CD4-positive, alpha-beta memory T cell (primary cell): ENCODE measurements around the gene CASP1. TPM values are rescaled to one million over a fixed set of nuclear protein-coding genes. Genes with fewer than 3 reads are reported as not detected.
A peak's percentile ranks its signal among the peaks of the same experiment; 100 is the strongest.

Source experiments
- CTCF ChIA-PET: fragments of 350-600 bp; sonication (Branson Sonifier 250); formaldehyde crosslinking; loops from one replicate; lab custom pipeline; 2021; ENCODE audit warnings: inconsistent platforms; ENCODE audit not compliant: partially characterized antibody; lab: Charles Lee
- POLR2A ChIA-PET: fragments of 350-600 bp; sonication (Branson Sonifier 250); formaldehyde crosslinking; loops from one replicate; lab custom pipeline; 2021; ENCODE audit not compliant: partially characterized antibody; lab: Charles Lee
- DNase-seq, 5 donors: peaks; one replicate each; pipeline versions ENCODE4 v3.0.0 to v3.0.0-alpha.2; 2020 to 2022; ENCODE audit warnings: mixed read lengths in 1 of 5
- H3K27ac ChIP-seq: one replicate; pipeline ENCODE4 v1.7.0; 2013; ENCODE audit warnings: low read depth, low read length
- H3K27me3 ChIP-seq: 2 replicates; pipeline ENCODE4 v1.7.0; 2013; ENCODE audit warnings: mild to moderate bottlenecking, low read length, moderate library complexity; ENCODE audit not compliant: insufficient read depth
- H3K36me3 ChIP-seq: 2 replicates; pipeline ENCODE4 v1.7.0; 2013; ENCODE audit warnings: mild to moderate bottlenecking, low read length, moderate library complexity; ENCODE audit not compliant: insufficient read depth
- H3K4me1 ChIP-seq: 2 replicates; pipeline ENCODE4 v1.7.0; 2013; ENCODE audit warnings: mild to moderate bottlenecking, low read length, moderate library complexity; ENCODE audit not compliant: insufficient read depth
- H3K4me3 ChIP-seq, 2 donors: one replicate each; pipeline ENCODE4 v1.7.0; 2013; ENCODE audit warnings: low read length in 2 of 2, mild to moderate bottlenecking in 1 of 2
- H3K9me3 ChIP-seq, 2 donors: one replicate each; pipeline ENCODE4 v1.7.0; 2013; ENCODE audit warnings: low read length in 2 of 2, control low read depth in 1 of 2; ENCODE audit not compliant: control insufficient read depth in 1 of 2
- H3K27ac Mint-ChIP-seq, 7 donors: one replicate each; pipeline ENCODE4 v1.8.0; 2020 to 2021; ENCODE audit warnings: mixed read lengths in 7 of 7, mild to moderate bottlenecking in 6 of 7, inconsistent platforms in 3 of 7, moderate library complexity in 3 of 7
- H3K27me3 Mint-ChIP-seq, 2 donors: one replicate each; pipeline ENCODE4 v1.8.0; 2020 to 2021; ENCODE audit warnings: mixed read lengths in 2 of 2
- H3K36me3 Mint-ChIP-seq, 2 donors: one replicate each; pipeline ENCODE4 v1.8.0; 2020 to 2021; ENCODE audit warnings: mixed read lengths in 2 of 2, inconsistent platforms in 1 of 2, mild to moderate bottlenecking in 1 of 2
- H3K4me1 Mint-ChIP-seq, 4 donors: one replicate each; pipeline ENCODE4 v1.8.0; 2020 to 2021; ENCODE audit warnings: mixed read lengths in 4 of 4, mild to moderate bottlenecking in 1 of 4
- H3K4me3 Mint-ChIP-seq, 8 donors: one replicate each; pipeline ENCODE4 v1.8.0; 2020 to 2021; ENCODE audit warnings: mixed read lengths in 8 of 8, mild to moderate bottlenecking in 7 of 8, moderate library complexity in 6 of 8, inconsistent platforms in 3 of 8
- H3K9me3 Mint-ChIP-seq, 8 donors: one replicate each; pipeline ENCODE4 v1.8.0; 2020 to 2021; ENCODE audit warnings: mixed read lengths in 8 of 8, mild to moderate bottlenecking in 5 of 8, inconsistent platforms in 3 of 8, moderate library complexity in 1 of 8
- intact Hi-C: fragments of 100-400 bp; cut with micrococcal nuclease; formaldehyde crosslinking; loops from one replicate; pipeline ENCODE4 v1.15.1; 2023
- polyA plus RNA-seq, 2 donors: library from polyadenylated mRNA; unstranded; fragments of 300-500 nt; fragmentation: Illumina TruSeq; gene quantifications; one replicate each; pipeline ENCODE4 v1.2.3, GENCODE V29; 2021
- total RNA-seq, 2 experiments: library from RNA; stranded (reverse); gene quantifications; one replicate each; pipeline ENCODE4 v1.2.3, GENCODE V29; 2021

CASP1 gene
- total and polyA plus RNA-seq, 4 experiments from 2014 or later = 74.8 to 195 (median 111) TPM

DNA sequence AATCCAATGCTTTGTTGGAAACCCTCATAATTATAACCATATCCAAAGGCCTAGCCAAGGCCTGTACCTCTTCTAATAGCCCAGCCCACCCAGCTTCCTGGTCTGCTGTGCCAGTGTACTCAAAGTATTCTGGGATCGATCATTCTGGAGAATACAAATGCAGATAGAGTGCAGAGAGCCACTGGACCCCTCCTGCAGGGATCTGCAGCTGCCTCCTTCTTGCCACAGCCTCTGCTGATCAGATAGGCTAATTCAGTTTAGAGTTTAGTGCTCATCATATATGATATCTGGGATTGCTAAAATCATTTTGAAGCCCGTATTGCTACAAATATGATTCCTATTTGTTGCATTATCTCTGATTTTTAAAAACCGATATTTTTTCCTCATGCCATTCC lies 29.5 kb downstream of the CASP1 start:
- H3K27me3 Mint-ChIP-seq = no peaks in the 10 kb centered on the region
- Histone ChIP-seq H3K36me3 (no peaks in the 10 kb centered on the region), H3K27ac (no peak overlapping the region), H3K4me1 (no peaks in the 10 kb centered on the region), H3K27me3 (no peaks in the 10 kb centered on the region), H3K4me3 (no peak overlapping the region), H3K9me3 (no peaks in the 10 kb centered on the region)
- H3K9me3 Mint-ChIP-seq = no peaks in the 10 kb centered on the region
- intact Hi-C loops = no loop called here
- ChIA-PET POLR2A (no interaction called here), CTCF (no interaction called here)
- DNase-seq = no peak
- peaks cover 4 to 7% (median 6%) of the 10 kb centered on the region in 4 donors for H3K4me1 Mint-ChIP-seq
- no peaks in the 10 kb centered on the region for H3K36me3 Mint-ChIP-seq
- H3K27ac Mint-ChIP-seq = peak overlapping the region in 1 of 7 donors; percentile 32
- H3K4me3 Mint-ChIP-seq = no peak overlapping the region

DNA sequence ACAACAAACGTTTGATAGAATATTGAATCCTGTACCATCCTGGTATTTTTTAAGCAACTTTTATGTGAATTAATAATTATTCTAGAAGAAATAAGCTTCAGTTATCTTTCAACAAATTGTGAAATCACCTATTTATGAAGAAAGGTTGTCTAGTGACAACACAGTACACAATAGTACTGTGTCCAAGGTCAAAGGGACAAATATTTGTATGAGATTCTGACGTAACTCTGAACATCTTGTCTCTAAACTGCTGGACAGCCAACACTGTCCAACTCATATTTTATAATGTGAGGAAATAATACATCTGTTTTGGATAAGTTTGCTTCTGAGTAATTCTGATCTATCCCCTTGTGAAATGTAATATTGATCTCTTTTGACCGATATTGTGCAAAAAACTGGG lies 30.9 kb downstream of the CASP1 start:
- Mint-ChIP-seq H3K9me3 (no peaks in the 10 kb centered on the region), H3K27me3 (no peaks in the 10 kb centered on the region), H3K4me3 (no peak overlapping the region), H3K36me3 (no peaks in the 10 kb centered on the region), H3K4me1 (peaks cover 6 to 7% (median 6%) of the 10 kb centered on the region in 4 donors), H3K27ac (no peak overlapping the region)
- Histone ChIP-seq H3K4me3 (no peak overlapping the region), H3K36me3 (no peaks in the 10 kb centered on the region), H3K27ac (no peak overlapping the region), H3K27me3 (no peaks in the 10 kb centered on the region), H3K9me3 (no peaks in the 10 kb centered on the region), H3K4me1 (no peaks in the 10 kb centered on the region)
- POLR2A ChIA-PET = interaction anchor here (1.4 kb wide), 1 partner anchor 36 kb away, joined by 6 read pairs; the partner anchor contains the start of gene CASP4
- intact Hi-C loops = no loop called here
- no peak for DNase-seq
- CTCF ChIA-PET = no interaction called here

DNA sequence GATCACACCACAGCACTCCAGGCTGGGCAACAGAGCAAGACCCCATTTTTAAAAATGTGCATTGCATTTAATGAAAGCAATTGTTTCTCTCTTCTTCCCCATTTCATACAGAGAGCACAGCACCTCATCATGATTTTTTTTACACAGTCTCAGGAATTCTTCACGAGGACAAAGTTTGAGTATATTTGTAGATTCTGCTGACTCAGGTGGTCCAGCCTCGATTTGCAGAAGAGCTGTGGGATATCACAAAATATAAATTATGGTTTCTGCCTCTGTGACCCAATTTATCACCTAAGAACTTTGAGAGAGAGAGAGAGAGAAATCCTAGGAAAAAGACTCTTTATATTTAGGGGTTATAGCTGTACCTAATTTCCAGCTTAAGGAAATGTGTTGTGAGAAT lies 31.8 kb downstream of the CASP1 start:
- intact Hi-C loops = no loop called here
- Histone ChIP-seq H3K9me3 (no peaks in the 10 kb centered on the region), H3K27ac (no peak overlapping the region), H3K27me3 (no peaks in the 10 kb centered on the region), H3K36me3 (no peaks in the 10 kb centered on the region), H3K4me3 (no peak overlapping the region), H3K4me1 (no peaks in the 10 kb centered on the region)
- ChIA-PET CTCF (no interaction called here), POLR2A (interaction anchor here (1.4 kb wide), 1 partner anchor 35 kb away, joined by 6 read pairs; the partner anchor contains the start of gene CASP4)
- H3K4me1 Mint-ChIP-seq = peaks cover 6 to 7% (median 6%) of the 10 kb centered on the region in 4 donors
- DNase-seq = no peak
- no peaks in the 10 kb centered on the region for H3K36me3 Mint-ChIP-seq
- H3K27me3 Mint-ChIP-seq = no peaks in the 10 kb centered on the region
- no peaks in the 10 kb centered on the region for H3K9me3 Mint-ChIP-seq
- no peak overlapping the region for H3K27ac Mint-ChIP-seq
- H3K4me3 Mint-ChIP-seq = no peak overlapping the region

DNA sequence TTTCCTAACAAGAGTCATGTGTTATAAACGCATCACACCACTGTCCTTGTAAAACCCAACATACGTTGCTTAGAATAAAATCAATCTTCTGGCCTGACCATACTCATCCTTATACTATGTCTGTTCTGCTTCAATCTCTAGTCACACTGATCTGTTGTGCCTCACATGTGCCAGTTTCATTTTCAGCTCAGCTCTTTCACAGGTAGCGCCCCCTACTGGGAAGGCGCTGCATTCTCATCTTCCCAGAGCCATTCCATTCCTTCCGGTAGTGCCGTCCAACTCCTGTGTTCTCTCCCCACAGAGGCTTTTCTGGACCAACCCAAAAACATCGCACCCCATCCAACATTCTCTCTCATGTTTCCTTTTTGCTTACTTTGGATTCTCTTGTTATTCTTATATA lies 34.1 kb downstream of the CASP1 start:
- ChIA-PET POLR2A (interaction anchor here (1.0 kb wide), 1 partner anchor 295 kb away, joined by 3 read pairs; no protein-coding TSS in a partner anchor), CTCF (interaction anchor here (1.0 to 1.8 kb wide), 8 partner anchors 32 to 396 kb away, joined by 3 to 12 read pairs (median 4); partner anchors contain the start of gene CASP4)
- peak in 4 of 5 donors; percentile 49 to 59 (median 52) for DNase-seq
- Mint-ChIP-seq H3K4me3 (peak overlapping the region in 2 of 8 donors; percentile 11 to 35), H3K36me3 (no peaks in the 10 kb centered on the region), H3K4me1 (peaks cover 4 to 7% (median 6%) of the 10 kb centered on the region in 4 donors), H3K27me3 (no peaks in the 10 kb centered on the region), H3K27ac (no peak overlapping the region), H3K9me3 (no peaks in the 10 kb centered on the region)
- no peak overlapping the region for H3K4me3 ChIP-seq
- H3K9me3 ChIP-seq = no peaks in the 10 kb centered on the region
- H3K27me3 ChIP-seq = no peaks in the 10 kb centered on the region
- H3K27ac ChIP-seq = no peak overlapping the region
- no peaks in the 10 kb centered on the region for H3K36me3 ChIP-seq
- H3K4me1 ChIP-seq = no peaks in the 10 kb centered on the region
- intact Hi-C loops = loop anchor here (1.0 to 2.0 kb wide), 2 partner anchors 54 to 391 kb away; no protein-coding TSS in a partner anchor

DNA sequence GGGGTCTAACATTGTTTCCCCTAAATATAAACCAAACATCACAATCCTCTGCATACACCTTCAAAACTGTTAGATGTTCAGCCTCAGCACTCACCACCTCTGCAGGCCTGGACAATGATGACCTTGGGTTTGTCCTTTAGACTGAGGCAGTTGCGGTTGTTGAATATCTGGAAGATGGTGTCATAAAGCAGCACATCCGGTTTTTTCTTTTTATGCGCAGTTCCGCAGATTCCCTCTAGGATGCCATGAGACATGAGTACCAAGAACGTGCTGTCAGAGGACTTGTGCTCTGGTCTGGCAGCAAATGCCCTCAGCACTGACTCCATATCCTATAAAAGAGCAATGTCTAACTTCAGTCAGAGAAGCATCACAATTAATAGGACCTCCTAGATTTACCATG lies 34.8 kb downstream of the CASP1 start:
- CTCF ChIA-PET = interaction anchor here (1.3 to 1.8 kb wide), 6 partner anchors 31 to 396 kb away, joined by 3 to 12 read pairs (median 5); partner anchors contain the start of gene CASP4
- Mint-ChIP-seq H3K4me3 (no peak overlapping the region), H3K27ac (no peak overlapping the region), H3K27me3 (no peaks in the 10 kb centered on the region), H3K4me1 (peaks cover 6 to 7% (median 7%) of the 10 kb centered on the region in 4 donors), H3K9me3 (no peaks in the 10 kb centered on the region), H3K36me3 (no peaks in the 10 kb centered on the region)
- no peak overlapping the region for H3K27ac ChIP-seq
- H3K27me3 ChIP-seq = no peaks in the 10 kb centered on the region
- DNase-seq = peak in 3 of 5 donors; percentile 1 to 13 (median 3)
- H3K9me3 ChIP-seq = no peaks in the 10 kb centered on the region
- no peaks in the 10 kb centered on the region for H3K4me1 ChIP-seq
- no peaks in the 10 kb centered on the region for H3K36me3 ChIP-seq
- no peak overlapping the region for H3K4me3 ChIP-seq
- intact Hi-C loops = loop anchor here (1.0 to 2.0 kb wide), 2 partner anchors 53 to 391 kb away; no protein-coding TSS in a partner anchor
- POLR2A ChIA-PET = interaction anchor here (1.0 kb wide), 1 partner anchor 294 kb away, joined by 3 read pairs; no protein-coding TSS in a partner anchor

DNA sequence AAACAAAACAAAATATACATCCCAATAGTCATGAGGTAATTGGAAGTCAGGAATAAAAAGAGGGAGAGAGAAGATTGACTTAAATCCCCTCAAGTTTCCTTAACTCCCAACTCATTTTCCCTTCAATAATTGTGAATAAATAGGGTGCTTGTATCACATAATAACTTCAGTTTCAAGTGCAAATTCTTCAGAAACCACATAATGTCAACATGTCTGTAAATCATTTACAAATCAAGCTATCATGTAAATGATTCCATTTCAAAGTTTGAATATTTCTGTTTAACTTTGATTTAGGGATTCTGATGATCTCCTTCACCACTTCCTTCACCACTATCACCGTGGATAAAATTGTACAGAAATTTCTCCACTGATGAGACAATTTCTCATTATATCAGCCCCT lies 35.2 kb downstream of the CASP1 start:
- POLR2A ChIA-PET = no interaction called here
- Mint-ChIP-seq H3K9me3 (no peaks in the 10 kb centered on the region), H3K4me1 (peaks cover 7 to 11% (median 9%) of the 10 kb centered on the region in 4 donors)

DNA sequence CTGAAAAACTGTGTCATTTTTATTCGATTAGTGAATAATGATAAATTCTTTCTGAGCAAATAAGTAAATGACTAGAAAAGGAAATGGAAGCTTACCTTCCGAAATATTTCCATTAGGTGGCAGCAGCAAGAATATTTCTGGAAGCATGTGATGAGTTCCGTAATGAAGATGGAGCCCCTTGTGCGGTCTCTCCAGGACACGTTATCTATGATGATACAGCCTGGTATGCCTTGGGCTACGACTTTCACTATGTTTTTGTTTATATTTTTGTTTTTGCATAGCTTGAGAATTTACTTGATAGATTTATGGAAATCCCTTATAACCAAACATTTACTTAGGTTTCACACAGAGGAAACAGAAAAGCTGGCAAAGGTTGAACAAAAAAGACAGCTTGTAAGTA lies 37.7 kb downstream of the CASP1 start:
- Mint-ChIP-seq H3K4me3 (no peak overlapping the region), H3K9me3 (no peaks in the 10 kb centered on the region), H3K36me3 (no peaks in the 10 kb centered on the region), H3K4me1 (peaks cover 12 to 20% (median 13%) of the 10 kb centered on the region in 4 donors), H3K27ac (no peak overlapping the region), H3K27me3 (no peaks in the 10 kb centered on the region)
- ChIA-PET CTCF (interaction anchor here (1.1 to 2.5 kb wide), 3 partner anchors 10 to 388 kb away, joined by 3 to 10 read pairs (median 7); no protein-coding TSS in a partner anchor), POLR2A (no interaction called here)
- no peaks in the 10 kb centered on the region for H3K36me3 ChIP-seq
- H3K27ac ChIP-seq = no peak overlapping the region
- intact Hi-C loops = no loop called here
- H3K4me1 ChIP-seq = no peaks in the 10 kb centered on the region
- H3K27me3 ChIP-seq = no peaks in the 10 kb centered on the region
- no peaks in the 10 kb centered on the region for H3K9me3 ChIP-seq
- DNase-seq = no peak
- H3K4me3 ChIP-seq = no peak overlapping the region

More for the DNA sequence above, 35.2 kb downstream of the CASP1 start:
- no peaks in the 10 kb centered on the region for H3K36me3 Mint-ChIP-seq
- Histone ChIP-seq H3K36me3 (no peaks in the 10 kb centered on the region), H3K9me3 (no peaks in the 10 kb centered on the region), H3K27ac (no peak overlapping the region), H3K4me3 (no peak overlapping the region), H3K4me1 (no peaks in the 10 kb centered on the region), H3K27me3 (no peaks in the 10 kb centered on the region)
- intact Hi-C loops = loop anchor here (1.0 to 2.0 kb wide), 2 partner anchors 53 to 390 kb away; no protein-coding TSS in a partner anchor
- no peak overlapping the region for H3K4me3 Mint-ChIP-seq
- no peaks in the 10 kb centered on the region for H3K27me3 Mint-ChIP-seq
- CTCF ChIA-PET = interaction anchor here (2.5 kb wide), 1 partner anchor 391 kb away, joined by 10 read pairs; no protein-coding TSS in a partner anchor
- no peak overlapping the region for H3K27ac Mint-ChIP-seq
- no peak for DNase-seq
